ENCODE results near the gene RNASE2.
"Not testable (repeated sequence)": the region's sequence is repeated elsewhere in the genome, so short reads cannot be mapped to it uniquely, and the experiment has no call there.

RNASE2 gene

GRCh38 chr14:20954736-20955537, at the start of gene RNASE2:
RNASE2 (plus strand) TSS chr14:20955487; CDS start chr14:20955772, 285 bp downstream.
- not testable (repeated sequence) for H3K9me3 ChIP-seq (ENCODE audit: insufficient read depth, low read depth, low read length); H3K9ac ChIP-seq (ENCODE audit: low read depth, low read length); H3K36me3 ChIP-seq (ENCODE audit: insufficient read depth, low read depth, low read length); H3K4me3 ChIP-seq (ENCODE audit: low read length); H3K27ac ChIP-seq (ENCODE audit: low read length); H3K27me3 ChIP-seq (ENCODE audit: insufficient read depth, low read length); H3K4me1 ChIP-seq (ENCODE audit: insufficient read depth, low read length)

DNA sequence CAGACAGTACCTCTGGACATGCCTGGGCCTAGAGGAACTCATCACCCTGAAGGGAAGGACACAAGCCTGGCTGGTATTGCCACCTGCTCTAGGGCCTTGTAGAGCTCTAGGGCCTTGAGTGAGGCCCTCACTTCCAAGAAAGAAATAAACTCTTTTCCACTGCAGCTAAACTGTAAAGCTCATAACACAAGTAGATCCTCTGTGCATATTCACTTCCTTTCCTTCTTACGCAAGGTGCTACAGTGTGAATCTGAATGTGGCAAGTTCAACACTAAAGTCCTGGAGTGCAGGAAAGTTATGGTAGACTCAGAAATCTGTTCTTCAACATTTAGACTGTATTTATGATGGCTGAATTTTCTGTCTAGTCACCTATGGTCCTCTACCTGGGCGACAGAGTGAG, 49.6 kb upstream of the RNASE2 start:
- Histone ChIP-seq H3K9ac (ENCODE audit: low read depth, low read length) (no peak overlapping the region), H3K9me3 (ENCODE audit: insufficient read depth, low read depth, low read length) (peaks cover 10% of the 10 kb centered on the region), H3K4me3 (ENCODE audit: low read length) (no peak overlapping the region), H3K27me3 (ENCODE audit: insufficient read depth, low read length) (no peaks in the 10 kb centered on the region; the same call in 1 of the 2 replicates), H3K36me3 (ENCODE audit: insufficient read depth, low read depth, low read length) (no peaks in the 10 kb centered on the region), H3K4me1 (ENCODE audit: insufficient read depth, low read length) (peaks cover 3% of the 10 kb centered on the region; the same call in 1 of the 2 replicates), H3K27ac (ENCODE audit: low read length) (no peak overlapping the region)

- H3K9me3 ChIP-seq (ENCODE audit: insufficient read depth, low read depth, low read length) = peaks cover 10% of the 10 kb centered on the region
- no peaks in the 10 kb centered on the region; the same call in 1 of the 2 replicates for H3K27me3 ChIP-seq (ENCODE audit: insufficient read depth, low read length)
- no peak overlapping the region for H3K9ac ChIP-seq (ENCODE audit: low read depth, low read length)
- H3K4me3 ChIP-seq (ENCODE audit: low read length) = no peak overlapping the region
- H3K27ac ChIP-seq (ENCODE audit: low read length) = no peak overlapping the region
- peaks cover 3% of the 10 kb centered on the region; the same call in 1 of the 2 replicates for H3K4me1 ChIP-seq (ENCODE audit: insufficient read depth, low read length)
- no peaks in the 10 kb centered on the region for H3K36me3 ChIP-seq (ENCODE audit: insufficient read depth, low read depth, low read length)
Measured at GRCh38 chr14:20907214-20907613, 48.1 kb upstream of the RNASE2 start.

DNA sequence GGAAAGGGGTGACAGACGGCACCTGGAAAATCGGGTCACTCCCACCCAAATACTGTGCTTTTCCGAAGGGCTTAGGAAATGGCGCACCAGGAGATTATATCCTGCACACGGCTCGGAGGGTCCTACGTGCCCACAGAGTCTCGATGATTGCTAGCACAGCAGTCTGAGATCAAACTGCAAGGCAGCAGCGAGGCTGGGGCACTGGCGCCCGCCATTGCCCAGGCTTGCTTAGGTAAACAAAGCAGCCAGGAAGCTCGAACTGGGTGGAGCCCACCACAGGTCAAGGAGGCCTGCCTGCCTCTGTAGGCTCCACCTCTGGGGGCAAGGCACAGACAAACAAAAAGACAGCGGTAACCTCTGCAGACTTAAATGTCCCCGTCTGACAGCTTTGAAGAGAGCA, 44.5 kb upstream of the RNASE2 start:
- H3K27ac ChIP-seq (ENCODE audit: low read length); H3K4me3 ChIP-seq (ENCODE audit: low read length): not testable (repeated sequence)

DNA sequence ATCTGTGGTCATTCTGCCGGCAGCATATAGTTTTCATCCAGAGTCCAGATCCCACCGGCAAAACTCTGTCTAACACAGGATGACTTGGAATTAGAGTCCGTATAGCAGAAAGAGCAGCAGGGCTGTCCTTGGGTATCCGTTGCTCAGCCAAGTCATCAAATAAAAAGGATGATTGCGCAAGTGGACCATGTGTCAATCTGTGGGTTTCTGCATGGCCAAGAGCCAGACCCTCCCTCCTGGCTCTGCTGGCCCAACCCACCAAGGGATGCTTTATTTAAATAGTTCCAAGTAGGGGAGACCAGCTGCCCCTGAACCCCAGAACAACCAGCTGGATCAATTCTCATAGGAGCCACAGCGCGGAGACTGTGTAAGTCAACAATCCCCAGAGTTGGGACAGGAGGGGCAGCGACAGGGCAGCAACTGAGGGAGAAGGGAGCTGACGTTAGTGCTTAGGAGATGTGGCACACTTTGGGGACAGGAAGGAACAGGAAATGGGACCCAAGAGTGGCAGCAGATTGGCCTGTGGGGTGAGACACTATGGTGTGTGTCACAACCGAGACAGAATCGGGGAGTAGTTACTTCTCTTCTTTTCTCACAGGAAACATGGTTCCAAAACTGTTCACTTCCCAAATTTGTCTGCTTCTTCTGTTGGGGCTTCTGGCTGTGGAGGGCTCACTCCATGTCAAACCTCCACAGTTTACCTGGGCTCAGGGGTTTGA, 36.1 kb upstream of the RNASE2 start:
- not testable (repeated sequence) for H3K9ac ChIP-seq (ENCODE audit: low read depth, low read length); H3K9me3 ChIP-seq (ENCODE audit: insufficient read depth, low read depth, low read length); H3K36me3 ChIP-seq (ENCODE audit: insufficient read depth, low read depth, low read length); H3K4me1 ChIP-seq (ENCODE audit: insufficient read depth, low read length); H3K4me3 ChIP-seq (ENCODE audit: low read length); H3K27ac ChIP-seq (ENCODE audit: low read length)
- H3K27me3 ChIP-seq (ENCODE audit: insufficient read depth, low read length) = peaks cover 15% of the 10 kb centered on the region; the same call in 1 of the 2 replicates

More for the DNA sequence above, 44.5 kb upstream of the RNASE2 start:
- H3K27me3 ChIP-seq (ENCODE audit: insufficient read depth, low read length); H3K9ac ChIP-seq (ENCODE audit: low read depth, low read length); H3K4me1 ChIP-seq (ENCODE audit: insufficient read depth, low read length); H3K36me3 ChIP-seq (ENCODE audit: insufficient read depth, low read depth, low read length): not testable (repeated sequence)
- peaks cover 10% of the 10 kb centered on the region for H3K9me3 ChIP-seq (ENCODE audit: insufficient read depth, low read depth, low read length)

GRCh38 chr14:20923766-20924297, 31.5 kb upstream of the RNASE2 start:
- H3K9me3 ChIP-seq (ENCODE audit: insufficient read depth, low read depth, low read length); H3K9ac ChIP-seq (ENCODE audit: low read depth, low read length); H3K36me3 ChIP-seq (ENCODE audit: insufficient read depth, low read depth, low read length); H3K4me3 ChIP-seq (ENCODE audit: low read length); H3K27ac ChIP-seq (ENCODE audit: low read length); H3K4me1 ChIP-seq (ENCODE audit: insufficient read depth, low read length): not testable (repeated sequence)
- peaks cover 15% of the 10 kb centered on the region; the same call in 1 of the 2 replicates for H3K27me3 ChIP-seq (ENCODE audit: insufficient read depth, low read length)

DNA sequence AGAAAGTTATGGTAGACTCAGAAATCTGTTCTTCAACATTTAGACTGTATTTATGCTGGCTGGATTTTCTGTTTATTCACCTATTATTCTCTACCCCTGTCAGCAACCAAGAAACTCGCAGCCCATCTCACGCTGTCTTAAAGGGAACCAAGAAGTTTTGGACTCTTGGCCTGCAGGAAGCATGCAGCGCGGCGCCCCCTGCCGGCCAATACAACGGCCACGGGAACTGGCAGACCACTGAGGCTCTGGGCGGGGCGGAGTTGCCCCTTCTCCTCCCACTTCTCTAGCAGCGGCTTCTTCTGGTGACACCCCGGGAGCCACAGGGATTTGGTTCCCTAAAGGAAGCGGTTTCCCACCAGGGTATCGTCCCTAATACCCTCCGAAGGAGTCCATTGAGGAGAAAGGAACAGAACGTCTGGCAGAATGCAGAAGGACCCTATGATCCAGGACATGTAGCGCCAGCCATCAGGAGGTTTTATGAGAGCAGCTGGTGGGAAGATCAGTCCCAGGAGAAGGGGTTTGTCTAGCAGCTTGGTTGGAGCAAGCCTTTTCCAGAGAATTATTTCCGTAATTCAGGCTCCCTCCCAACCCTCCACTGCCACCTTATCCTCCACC, 21.0 kb upstream of the RNASE2 start:
- Histone ChIP-seq H3K36me3 (ENCODE audit: insufficient read depth, low read depth, low read length) (no peaks in the 10 kb centered on the region), H3K9ac (ENCODE audit: low read depth, low read length) (no peak overlapping the region), H3K27ac (ENCODE audit: low read length) (no peak overlapping the region), H3K4me3 (ENCODE audit: low read length) (peak overlapping the region; percentile 34; the same call in 1 of the 2 replicates), H3K27me3 (ENCODE audit: insufficient read depth, low read length) (peaks cover 6% of the 10 kb centered on the region; the same call in 1 of the 2 replicates), H3K4me1 (ENCODE audit: insufficient read depth, low read length) (no peaks in the 10 kb centered on the region), H3K9me3 (ENCODE audit: insufficient read depth, low read depth, low read length) (no peaks in the 10 kb centered on the region)

DNA sequence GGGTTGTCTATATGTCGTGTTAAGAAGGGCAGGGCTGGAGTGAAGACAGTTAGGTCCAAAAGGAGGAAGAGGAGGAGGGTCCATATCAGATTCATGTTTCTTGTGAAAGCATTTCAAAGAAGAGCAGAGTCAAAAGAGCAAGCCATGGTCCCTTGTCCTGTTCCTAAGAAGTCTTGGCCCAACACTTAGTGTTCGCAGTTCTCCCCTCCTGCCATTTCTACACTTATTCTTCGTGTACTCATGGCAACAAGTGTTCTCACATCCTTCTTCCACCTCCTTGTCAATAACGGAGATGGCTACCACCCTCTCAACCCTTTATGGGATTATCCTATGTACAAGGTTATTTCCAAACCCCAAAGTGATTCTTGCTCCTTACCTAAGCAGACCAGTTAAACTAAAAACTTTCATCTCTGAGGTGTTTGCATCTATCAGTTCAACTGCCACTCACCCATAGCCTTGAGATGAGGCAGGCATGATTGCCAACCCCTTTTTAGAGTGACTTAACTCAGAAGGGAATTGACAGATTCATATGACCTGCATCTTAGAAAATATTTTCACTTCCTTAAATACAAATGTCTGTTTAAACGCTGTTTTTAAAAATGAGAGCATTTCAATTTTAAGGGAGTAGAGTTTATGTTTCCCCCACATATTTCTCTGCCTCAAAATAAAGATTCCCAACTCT, 19.8 kb upstream of the RNASE2 start:
- Histone ChIP-seq H3K27ac (ENCODE audit: low read length) (no peak overlapping the region), H3K9ac (ENCODE audit: low read depth, low read length) (no peak overlapping the region), H3K36me3 (ENCODE audit: insufficient read depth, low read depth, low read length) (no peaks in the 10 kb centered on the region), H3K4me3 (ENCODE audit: low read length) (no peak overlapping the region), H3K4me1 (ENCODE audit: insufficient read depth, low read length) (no peaks in the 10 kb centered on the region), H3K9me3 (ENCODE audit: insufficient read depth, low read depth, low read length) (no peaks in the 10 kb centered on the region), H3K27me3 (ENCODE audit: insufficient read depth, low read length) (peaks cover 6% of the 10 kb centered on the region; the same call in 1 of the 2 replicates)

DNA sequence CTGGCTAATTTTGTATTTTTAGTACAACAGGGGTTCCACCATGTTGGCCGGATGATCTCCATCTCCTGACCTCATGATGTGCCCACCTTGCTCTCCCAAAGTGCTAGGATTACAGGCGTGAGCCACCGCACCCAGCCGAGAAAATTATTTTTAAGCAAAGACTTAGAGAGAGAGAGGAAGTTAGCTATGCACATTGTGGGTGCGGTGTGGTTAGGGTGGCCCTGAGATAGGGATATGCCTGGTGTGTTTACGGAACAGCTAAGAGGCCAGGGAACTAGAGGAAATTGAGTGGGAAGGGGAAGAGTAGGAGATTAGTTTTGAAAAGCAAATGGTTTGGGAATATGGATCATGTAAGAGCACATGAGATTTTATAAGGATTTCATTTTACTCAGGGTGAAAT, 10.1 kb upstream of the RNASE2 start:
- H3K9me3 ChIP-seq (ENCODE audit: insufficient read depth, low read depth, low read length); H3K27me3 ChIP-seq (ENCODE audit: insufficient read depth, low read length); H3K4me1 ChIP-seq (ENCODE audit: insufficient read depth, low read length); H3K9ac ChIP-seq (ENCODE audit: low read depth, low read length); H3K27ac ChIP-seq (ENCODE audit: low read length); H3K36me3 ChIP-seq (ENCODE audit: insufficient read depth, low read depth, low read length); H3K4me3 ChIP-seq (ENCODE audit: low read length): not testable (repeated sequence)

DNA sequence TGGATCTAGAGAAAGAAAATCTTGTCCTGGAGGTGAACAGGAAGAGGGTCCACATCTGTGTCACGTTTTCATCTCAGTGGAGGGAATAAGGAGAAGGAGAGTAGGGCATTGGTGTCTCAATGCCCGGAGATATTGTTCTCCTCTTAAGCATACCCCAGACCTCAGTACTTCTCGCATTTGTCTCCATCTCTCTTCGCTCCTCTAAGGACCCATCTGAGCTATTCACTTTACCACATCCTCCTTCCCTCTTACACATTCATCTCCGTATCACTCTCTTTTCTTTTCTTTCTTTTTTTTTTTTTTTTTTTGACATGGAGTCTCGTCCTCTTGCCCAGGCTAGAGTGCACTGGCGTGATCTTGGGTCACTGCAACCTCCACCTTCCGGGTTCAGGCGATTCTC, 8.6 kb upstream of the RNASE2 start:
- not testable (repeated sequence) for H3K9me3 ChIP-seq (ENCODE audit: insufficient read depth, low read depth, low read length); H3K27ac ChIP-seq (ENCODE audit: low read length); H3K36me3 ChIP-seq (ENCODE audit: insufficient read depth, low read depth, low read length); H3K9ac ChIP-seq (ENCODE audit: low read depth, low read length); H3K4me3 ChIP-seq (ENCODE audit: low read length); H3K27me3 ChIP-seq (ENCODE audit: insufficient read depth, low read length); H3K4me1 ChIP-seq (ENCODE audit: insufficient read depth, low read length)

- not testable (repeated sequence) for H3K27me3 ChIP-seq (ENCODE audit: insufficient read depth, low read length); H3K9me3 ChIP-seq (ENCODE audit: insufficient read depth, low read depth, low read length); H3K36me3 ChIP-seq (ENCODE audit: insufficient read depth, low read depth, low read length); H3K4me3 ChIP-seq (ENCODE audit: low read length); H3K4me1 ChIP-seq (ENCODE audit: insufficient read depth, low read length); H3K27ac ChIP-seq (ENCODE audit: low read length); H3K9ac ChIP-seq (ENCODE audit: low read depth, low read length)
Measured at GRCh38 chr14:20955538-20955873, 219 bp downstream of the RNASE2 start.
